ENCODE measurements around the gene TNN.

GRCh38 chr1:175071276-175071943, 3.8 kb downstream of the TNN start:
- TF ChIP-seq CTCF (conservative IDR thresholded peaks at IDR 0.05; ENCODE audit: low read length), result no peak
- no peak for TF ChIP-seq EZH2phosphoT487 (IDR thresholded peaks at IDR 0.05; ENCODE audit: borderline replicate concordance)
